Ovary (tissue), 3 donors: Measurements from ENCODE around the gene LAD1.

ENCODE experiments used
- CTCF ChIP-seq, 3 donors: fragments of 450-650 bp in 2 of 3; fragments of 200-600 bp in 1 of 3; IDR thresholded peaks; one replicate each; pipeline versions ENCODE4 v1.5.1 to v1.8.0; 2016 to 2022; ENCODE audit warnings: antibody characterized with exemption in 3 of 3, mild to moderate bottlenecking in 1 of 3
- EP300 ChIP-seq: sonication (generic); formaldehyde crosslinking; IDR thresholded peaks from one replicate; pipeline ENCODE4 v1.6.1; 2017; ENCODE audit warnings: antibody characterized with exemption
- POLR2A ChIP-seq: fragments of 450-650 bp; IDR thresholded peaks from one replicate; pipeline ENCODE4 v1.6.1; 2017; ENCODE audit warnings: antibody characterized with exemption, mild to moderate bottlenecking, moderate library complexity
- donor health status: DM: no; HTN: no; CAD: no.

- no peak for TF ChIP-seq CTCF (IDR thresholded peaks at IDR 0.05)
- no peak for TF ChIP-seq POLR2A
- no peak for TF ChIP-seq EP300
These were observed 38.6 kb downstream of the LAD1 start for GRCh38 chr1:201360486-201360885.
